Measurements from ENCODE around the gene NHSL2. TPM values are rescaled to one million over a fixed set of nuclear protein-coding genes. Genes with fewer than 3 reads are reported as not detected.

The NHSL2 gene
- total and polyA plus RNA-seq, 2 of the 13 experiments (the other 11 are each of a cell fraction or from before 2014, with no cell fraction given) = not detected

DNA sequence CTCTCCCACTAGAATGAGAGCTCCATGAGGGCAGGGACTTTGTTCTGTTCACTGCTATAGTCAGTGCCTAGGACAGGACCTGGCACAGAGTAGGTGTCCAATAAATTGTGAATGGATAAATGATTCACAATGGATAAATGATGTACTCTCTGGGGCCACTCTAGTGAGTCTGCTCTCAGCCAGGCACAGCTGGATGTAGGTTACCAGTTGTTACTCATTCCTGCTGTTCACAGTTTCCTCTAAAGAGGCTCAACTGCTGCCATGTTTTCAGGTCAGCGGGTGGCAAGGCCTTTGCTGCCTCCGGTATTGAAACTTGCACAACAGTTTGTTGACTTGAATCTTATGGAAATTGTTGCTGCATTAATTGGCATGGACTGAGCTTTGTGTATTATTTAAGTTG lies 99.1 kb downstream of the NHSL2 start (continued):
- no peak for TF ChIP-seq ZBTB1 (CRISPR knock-in tag; IDR thresholded peaks at IDR 0.05; ENCODE audit: borderline replicate concordance)
- no peak for TF ChIP-seq ZBTB26 (CRISPR knock-in tag; IDR thresholded peaks at IDR 0.05; ENCODE audit: borderline replicate concordance)
- no peak for TF ChIP-seq SOX6 (IDR thresholded peaks at IDR 0.05)
- TF ChIP-seq SOX6 (CRISPR knock-in tag; IDR thresholded peaks at IDR 0.05) = no peak
- no peak for TF ChIP-seq KIAA2018 (CRISPR knock-in tag; IDR thresholded peaks at IDR 0.05; ENCODE audit: borderline replicate concordance)
- TF ChIP-seq CHD4 (IDR thresholded peaks at IDR 0.05; ENCODE audit: borderline replicate concordance, low read length) = no peak

Measured in HepG2 (cell line).